DND-41 (cell line): ENCODE results near the gene CD151.

Source experiments
- EZH2 ChIP-seq: IDR thresholded peaks from 3 replicates; pipeline ENCODE4 v1.6.1; 2012; ENCODE audit warnings: borderline replicate concordance, low read depth, mild to moderate bottlenecking, moderate library complexity, low read length, inconsistent platforms; ENCODE audit not compliant: severe bottlenecking
- TF ChIP-seq, protein P1 (sequence below): IDR thresholded peaks from 2 replicates; pipeline ENCODE4 v1.5.1; 2012; ENCODE audit warnings: borderline replicate concordance, low read length, moderate library complexity, mild to moderate bottlenecking; ENCODE audit not compliant: poor library complexity, severe bottlenecking; ENCODE audit errors: extremely low read depth

- TF ChIP-seq EZH2, result no peak
- TF ChIP-seq, protein P1, sequence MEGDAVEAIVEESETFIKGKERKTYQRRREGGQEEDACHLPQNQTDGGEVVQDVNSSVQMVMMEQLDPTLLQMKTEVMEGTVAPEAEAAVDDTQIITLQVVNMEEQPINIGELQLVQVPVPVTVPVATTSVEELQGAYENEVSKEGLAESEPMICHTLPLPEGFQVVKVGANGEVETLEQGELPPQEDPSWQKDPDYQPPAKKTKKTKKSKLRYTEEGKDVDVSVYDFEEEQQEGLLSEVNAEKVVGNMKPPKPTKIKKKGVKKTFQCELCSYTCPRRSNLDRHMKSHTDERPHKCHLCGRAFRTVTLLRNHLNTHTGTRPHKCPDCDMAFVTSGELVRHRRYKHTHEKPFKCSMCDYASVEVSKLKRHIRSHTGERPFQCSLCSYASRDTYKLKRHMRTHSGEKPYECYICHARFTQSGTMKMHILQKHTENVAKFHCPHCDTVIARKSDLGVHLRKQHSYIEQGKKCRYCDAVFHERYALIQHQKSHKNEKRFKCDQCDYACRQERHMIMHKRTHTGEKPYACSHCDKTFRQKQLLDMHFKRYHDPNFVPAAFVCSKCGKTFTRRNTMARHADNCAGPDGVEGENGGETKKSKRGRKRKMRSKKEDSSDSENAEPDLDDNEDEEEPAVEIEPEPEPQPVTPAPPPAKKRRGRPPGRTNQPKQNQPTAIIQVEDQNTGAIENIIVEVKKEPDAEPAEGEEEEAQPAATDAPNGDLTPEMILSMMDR, result no peak
Observed at GRCh38 chr11:863023-863909, 30.5 kb downstream of the CD151 start.
